SJCRH30 (cell line): Measurements from ENCODE around the gene GPC5. TPM values are rescaled to one million over a fixed set of nuclear protein-coding genes. Genes with fewer than 3 reads are reported as not detected.
A peak's percentile ranks its signal among the peaks of the same experiment; 100 is the strongest.

Source experiments
- DNase-seq, 2 experiments: peaks; one replicate each; pipeline ENCODE4 v3.0.0-alpha.2; 2015 to 2020
- H3K27ac ChIP-seq: fragments of 250-450 bp; sonication (Bioruptor Pico); 2 replicates; pipeline ENCODE4 v1.5.1; 2020; ENCODE audit warnings: mild to moderate bottlenecking, moderate library complexity
- H3K27me3 ChIP-seq: fragments of 250-450 bp; sonication (Bioruptor Pico); 2 replicates; pipeline ENCODE4 v1.5.1; 2020; ENCODE audit warnings: mild to moderate bottlenecking, moderate library complexity
- H3K36me3 ChIP-seq: fragments of 250-450 bp; sonication (Bioruptor Pico); 2 replicates; pipeline ENCODE4 v1.5.1; 2020; ENCODE audit warnings: mild to moderate bottlenecking, moderate library complexity
- H3K4me1 ChIP-seq: fragments of 250-450 bp; sonication (Bioruptor Pico); 2 replicates; pipeline ENCODE4 v1.5.1; 2020; ENCODE audit warnings: mild to moderate bottlenecking, moderate library complexity
- H3K4me3 ChIP-seq: fragments of 250-450 bp; sonication (Bioruptor Pico); 2 replicates; pipeline ENCODE4 v1.5.1; 2020; ENCODE audit warnings: mild to moderate bottlenecking, moderate library complexity
- H3K9me3 ChIP-seq: fragments of 250-450 bp; sonication (Bioruptor Pico); replicated peaks from 2 replicates; pipeline ENCODE4 v1.5.1; 2020; ENCODE audit warnings: mild to moderate bottlenecking, moderate library complexity
- total RNA-seq: library from RNA; depleted of rRNA; stranded (reverse); fragments of >200 nt; shearing (Covaris generic); gene quantifications from 2 replicates; pipeline ENCODE4 v1.2.3, GENCODE V29; 2014

GPC5 gene
- total RNA-seq, 1 experiment from 2014 or later = 0.49 TPM

DNA sequence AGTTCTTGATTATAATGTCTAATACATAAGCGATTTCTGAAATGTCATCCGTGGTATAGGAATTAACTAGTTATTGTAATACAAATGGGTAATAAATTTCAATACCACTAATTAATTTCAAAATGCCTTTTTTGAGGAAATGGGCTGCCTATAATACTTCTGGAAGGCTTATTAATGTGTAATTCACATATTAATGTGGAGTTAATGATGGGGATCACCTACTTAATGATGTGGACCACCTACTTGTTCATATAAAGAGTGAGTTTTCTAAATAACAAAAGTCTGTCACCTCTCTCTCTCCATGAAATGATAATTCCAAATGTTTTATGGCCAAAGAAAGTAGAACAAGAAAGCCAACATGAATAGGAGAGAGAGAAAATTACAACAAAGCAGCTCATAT, 914.4 kb downstream of the GPC5 start:
- Histone ChIP-seq H3K4me3 (no peak overlapping the region), H3K27me3 (no peaks in the 10 kb centered on the region), H3K9me3 (no peaks in the 10 kb centered on the region), H3K27ac (no peak overlapping the region), H3K4me1 (peaks cover 4% of the 10 kb centered on the region; the same call in 1 of the 2 replicates), H3K36me3 (no peaks in the 10 kb centered on the region)
- DNase-seq = no peak

DNA sequence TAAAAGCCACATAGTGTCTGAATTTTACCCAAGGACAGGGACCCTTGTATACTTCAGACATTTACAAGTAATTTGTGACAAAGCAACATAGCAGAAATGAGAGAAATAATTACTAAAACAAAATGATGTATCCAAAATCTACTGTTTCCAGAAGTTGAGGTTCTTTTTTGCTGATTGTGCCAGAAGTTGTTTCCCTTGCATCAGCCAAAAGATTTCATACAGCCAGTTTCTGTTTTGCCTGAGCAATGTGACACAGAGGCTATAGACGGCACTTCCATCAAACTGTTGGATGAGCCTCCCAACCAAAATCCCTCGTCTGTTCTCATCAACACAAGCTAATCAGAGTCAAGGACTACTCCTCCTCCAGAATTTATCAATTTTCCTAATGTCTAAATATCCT, 915.0 kb downstream of the GPC5 start:
- Histone ChIP-seq H3K4me3 (no peak overlapping the region), H3K27ac (no peak overlapping the region), H3K9me3 (no peaks in the 10 kb centered on the region), H3K27me3 (no peaks in the 10 kb centered on the region), H3K4me1 (peaks cover 4% of the 10 kb centered on the region; the same call in 1 of the 2 replicates), H3K36me3 (no peaks in the 10 kb centered on the region)
- DNase-seq = no peak

DNA sequence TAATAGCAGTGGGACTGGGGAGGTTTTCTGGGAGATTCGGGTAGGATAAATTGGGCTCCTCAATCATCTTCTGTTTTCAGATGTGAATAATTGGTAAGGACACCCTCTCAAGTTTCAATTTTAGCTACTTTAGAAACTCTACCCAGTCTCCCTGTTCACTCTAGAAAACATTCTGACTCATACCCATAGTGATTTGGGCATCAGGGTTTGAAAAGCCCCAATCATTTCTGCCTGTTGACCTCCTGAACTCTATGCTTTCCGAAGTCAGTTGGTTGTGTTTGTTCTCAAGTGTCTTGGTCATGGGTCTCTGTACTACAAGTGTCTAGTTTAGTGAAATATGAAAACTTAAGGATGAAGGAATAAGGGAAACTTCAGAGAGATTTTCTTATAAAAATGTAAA, 916.8 kb downstream of the GPC5 start:
- H3K27me3 ChIP-seq = no peaks in the 10 kb centered on the region
- H3K4me3 ChIP-seq = no peak overlapping the region
- peak in 1 of 2 experiments; percentile 10 for DNase-seq
- no peaks in the 10 kb centered on the region for H3K36me3 ChIP-seq
- H3K4me1 ChIP-seq = peaks cover 4% of the 10 kb centered on the region; the same call in 1 of the 2 replicates
- H3K27ac ChIP-seq = no peak overlapping the region
- H3K9me3 ChIP-seq = no peaks in the 10 kb centered on the region

GRCh38 chr13:92316030-92316429, 917.6 kb downstream of the GPC5 start:
- Histone ChIP-seq H3K36me3 (no peaks in the 10 kb centered on the region), H3K27ac (no peak overlapping the region), H3K4me1 (peaks cover 4% of the 10 kb centered on the region; the same call in 1 of the 2 replicates), H3K4me3 (no peak overlapping the region), H3K27me3 (no peaks in the 10 kb centered on the region), H3K9me3 (no peaks in the 10 kb centered on the region)
- no peak for DNase-seq

GRCh38 chr13:92317066-92317465, 918.6 kb downstream of the GPC5 start:
- Histone ChIP-seq H3K9me3 (no peaks in the 10 kb centered on the region), H3K27ac (no peak overlapping the region), H3K4me3 (no peak overlapping the region), H3K4me1 (peaks cover 4% of the 10 kb centered on the region; the same call in 1 of the 2 replicates), H3K36me3 (no peaks in the 10 kb centered on the region), H3K27me3 (no peaks in the 10 kb centered on the region)
- peak in 1 of 2 experiments; percentile 12 for DNase-seq

DNA sequence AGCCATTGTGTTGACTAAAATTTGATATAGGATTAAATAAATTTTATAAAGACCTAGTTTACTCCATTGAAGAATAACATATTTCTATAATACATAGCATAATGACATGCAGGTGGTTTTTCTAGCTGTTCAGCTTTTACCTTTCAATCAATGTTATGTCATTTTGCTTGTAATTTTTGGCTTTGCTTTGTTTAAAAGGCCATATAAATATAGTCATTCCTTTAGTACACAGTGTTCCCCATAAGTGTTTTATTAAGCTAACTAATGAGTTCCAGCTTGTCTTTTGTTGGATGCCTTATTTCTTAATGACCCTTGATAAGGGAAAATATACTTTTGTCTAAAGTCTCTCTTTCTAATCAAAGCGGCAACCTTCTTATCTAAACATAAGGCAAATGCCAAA, 921.9 kb downstream of the GPC5 start:
- H3K9me3 ChIP-seq = no peaks in the 10 kb centered on the region
- peaks cover 2% of the 10 kb centered on the region; the same call in 1 of the 2 replicates for H3K4me1 ChIP-seq
- H3K36me3 ChIP-seq = no peaks in the 10 kb centered on the region
- H3K27ac ChIP-seq = no peak overlapping the region
- H3K27me3 ChIP-seq = no peaks in the 10 kb centered on the region
- H3K4me3 ChIP-seq = no peak overlapping the region
- DNase-seq = no peak

- no peaks in the 10 kb centered on the region for H3K9me3 ChIP-seq
- H3K27ac ChIP-seq = no peak overlapping the region
- no peak for DNase-seq
- H3K4me3 ChIP-seq = no peak overlapping the region
- H3K4me1 ChIP-seq = no peaks in the 10 kb centered on the region
- H3K27me3 ChIP-seq = no peaks in the 10 kb centered on the region
- no peaks in the 10 kb centered on the region for H3K36me3 ChIP-seq
Measured at GRCh38 chr13:92321174-92321573, 922.8 kb downstream of the GPC5 start.

- H3K4me1 ChIP-seq = no peaks in the 10 kb centered on the region
- no peaks in the 10 kb centered on the region for H3K36me3 ChIP-seq
- no peak overlapping the region for H3K27ac ChIP-seq
- H3K4me3 ChIP-seq = no peak overlapping the region
- H3K27me3 ChIP-seq = no peaks in the 10 kb centered on the region
- no peaks in the 10 kb centered on the region for H3K9me3 ChIP-seq
- no peak for DNase-seq
Measured at GRCh38 chr13:92345627-92346026, 947.2 kb downstream of the GPC5 start.

DNA sequence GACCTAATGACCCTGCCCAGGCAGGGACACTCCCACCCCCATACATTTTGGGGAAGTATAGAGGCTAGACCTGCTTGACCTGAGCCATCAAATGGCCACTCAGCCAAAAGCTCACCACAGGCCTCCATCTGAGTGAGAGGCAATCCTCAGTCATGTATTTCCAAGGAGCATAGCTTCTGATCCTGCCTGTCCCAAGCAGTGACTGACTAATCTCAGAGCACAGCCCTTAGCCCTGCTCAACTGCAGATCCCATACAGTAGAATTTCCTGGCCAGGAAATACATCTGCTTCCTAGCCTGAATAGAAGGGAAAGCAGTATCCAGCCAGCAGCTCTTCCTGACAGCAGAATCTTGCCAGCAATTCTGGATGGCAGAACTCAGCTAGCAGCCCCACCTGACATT, 947.6 kb downstream of the GPC5 start:
- DNase-seq = no peak
- Histone ChIP-seq H3K36me3 (no peaks in the 10 kb centered on the region), H3K27ac (no peak overlapping the region)

GRCh38 chr13:92354583-92354982, 956.2 kb downstream of the GPC5 start:
- Histone ChIP-seq H3K27me3 (no peaks in the 10 kb centered on the region), H3K36me3 (no peaks in the 10 kb centered on the region), H3K4me1 (no peaks in the 10 kb centered on the region), H3K4me3 (no peak overlapping the region), H3K9me3 (no peaks in the 10 kb centered on the region), H3K27ac (no peak overlapping the region)
- DNase-seq = no peak

More for the DNA sequence above, 947.6 kb downstream of the GPC5 start:
- H3K4me1 ChIP-seq = no peaks in the 10 kb centered on the region
- H3K4me3 ChIP-seq = no peak overlapping the region
- no peaks in the 10 kb centered on the region for H3K9me3 ChIP-seq
- H3K27me3 ChIP-seq = no peaks in the 10 kb centered on the region

DNA sequence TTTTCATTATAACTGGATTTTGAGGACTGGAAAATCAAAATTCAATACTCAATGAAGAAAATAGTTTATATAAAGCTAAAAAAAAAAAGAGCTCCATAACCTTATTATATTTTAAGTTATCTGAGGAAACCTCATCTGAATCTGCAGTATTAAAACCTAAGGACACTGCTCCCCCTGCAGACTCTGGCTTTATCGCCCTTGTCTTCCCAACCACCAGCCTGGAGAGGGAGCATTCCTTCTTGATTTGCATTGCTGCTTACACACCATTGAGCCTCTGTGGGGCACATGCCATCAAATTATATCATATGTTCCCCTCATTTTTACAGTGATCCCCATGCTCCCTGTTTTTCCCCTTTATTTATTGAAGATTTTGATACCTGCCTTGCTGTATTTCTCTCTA, 956.8 kb downstream of the GPC5 start:
- peak; percentile 9 to 29 for DNase-seq
- no peaks in the 10 kb centered on the region for H3K9me3 ChIP-seq
- no peaks in the 10 kb centered on the region for H3K4me1 ChIP-seq
- H3K36me3 ChIP-seq = no peaks in the 10 kb centered on the region
- no peak overlapping the region for H3K27ac ChIP-seq
- H3K27me3 ChIP-seq = no peaks in the 10 kb centered on the region
- H3K4me3 ChIP-seq = no peak overlapping the region

DNA sequence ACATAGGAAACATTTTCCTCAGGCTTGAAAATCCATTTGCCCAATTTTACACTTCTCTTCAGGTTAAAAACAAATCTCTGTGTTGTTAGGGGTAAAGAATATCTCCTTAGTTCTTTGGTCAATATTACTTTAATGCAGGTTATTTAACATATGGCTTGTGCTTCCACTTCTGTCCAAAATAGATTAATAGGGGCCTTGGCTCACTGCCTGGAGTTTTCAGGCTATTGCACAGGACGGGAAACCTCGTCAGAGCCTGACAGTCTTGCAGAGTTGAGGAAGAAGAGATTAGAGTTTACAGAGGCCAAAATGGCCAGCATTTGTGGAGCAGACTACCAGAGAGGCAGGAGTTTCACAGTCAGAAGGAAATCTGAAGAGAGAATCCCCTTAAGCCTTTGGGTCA, 964.3 kb downstream of the GPC5 start:
- no peaks in the 10 kb centered on the region for H3K36me3 ChIP-seq
- no peak overlapping the region for H3K27ac ChIP-seq
- no peak overlapping the region for H3K4me3 ChIP-seq
- no peaks in the 10 kb centered on the region for H3K27me3 ChIP-seq
- no peaks in the 10 kb centered on the region for H3K9me3 ChIP-seq
- DNase-seq = no peak
- H3K4me1 ChIP-seq = no peaks in the 10 kb centered on the region

GRCh38 chr13:92365904-92366303, 967.5 kb downstream of the GPC5 start:
- H3K9me3 ChIP-seq = no peaks in the 10 kb centered on the region
- no peaks in the 10 kb centered on the region for H3K36me3 ChIP-seq
- H3K4me3 ChIP-seq = no peak overlapping the region
- no peaks in the 10 kb centered on the region for H3K27me3 ChIP-seq
- DNase-seq = no peak
- no peaks in the 10 kb centered on the region for H3K4me1 ChIP-seq
- H3K27ac ChIP-seq = no peak overlapping the region

- Histone ChIP-seq H3K36me3 (no peaks in the 10 kb centered on the region), H3K4me1 (no peaks in the 10 kb centered on the region), H3K27ac (no peak overlapping the region), H3K9me3 (no peaks in the 10 kb centered on the region), H3K4me3 (no peak overlapping the region), H3K27me3 (no peaks in the 10 kb centered on the region)
- DNase-seq = no peak
Measured at GRCh38 chr13:92377396-92377795, 979.0 kb downstream of the GPC5 start.

DNA sequence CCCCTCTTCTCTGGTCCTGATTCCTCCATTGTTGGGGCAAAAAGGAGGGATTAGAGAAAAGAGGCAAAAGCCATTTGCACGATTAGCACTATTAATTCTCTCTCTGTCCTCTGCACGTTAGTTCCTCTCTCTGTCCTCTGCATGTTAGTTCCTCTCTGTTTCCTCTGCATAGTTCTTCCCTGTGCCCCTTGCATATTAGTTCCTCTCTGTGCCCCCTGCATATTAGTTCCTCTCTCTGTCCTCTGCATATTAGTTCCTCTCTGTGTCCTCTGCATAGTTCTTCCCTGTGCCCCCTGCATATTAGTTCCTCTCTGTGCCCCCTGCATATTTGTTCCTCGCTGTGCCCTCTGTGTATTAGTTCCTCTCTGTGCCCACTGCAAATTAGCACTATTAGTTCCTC, 981.0 kb downstream of the GPC5 start:
- H3K4me1 ChIP-seq = peaks cover 3% of the 10 kb centered on the region; the same call in 1 of the 2 replicates
- no peaks in the 10 kb centered on the region for H3K9me3 ChIP-seq
- DNase-seq = peak; percentile 3 to 36
- no peak overlapping the region for H3K27ac ChIP-seq
- H3K4me3 ChIP-seq = peak overlapping the region; percentile 50
- H3K27me3 ChIP-seq = no peaks in the 10 kb centered on the region
- no peaks in the 10 kb centered on the region for H3K36me3 ChIP-seq

- DNase-seq = no peak
- peaks cover 6% of the 10 kb centered on the region for H3K4me1 ChIP-seq
- H3K9me3 ChIP-seq = no peaks in the 10 kb centered on the region
- H3K27ac ChIP-seq = no peak overlapping the region
- no peaks in the 10 kb centered on the region for H3K36me3 ChIP-seq
- H3K4me3 ChIP-seq = no peak overlapping the region
- no peaks in the 10 kb centered on the region for H3K27me3 ChIP-seq
Measured at GRCh38 chr13:92384410-92384809, 986.0 kb downstream of the GPC5 start.
